Upper lobe of right lung (tissue), 1 donor: ENCODE measurements around the gene C1QTNF1. TPM values are rescaled to one million over a fixed set of nuclear protein-coding genes. Genes with fewer than 3 reads are reported as not detected.

ENCODE experiments used
- ATAC-seq: fragments of 200-7000 bp; cut with Tn5 transposase; one replicate; pipeline ENCODE4 v1.9.1; 2020; ENCODE audit warnings: mild to moderate bottlenecking, moderate library complexity
- DNase-seq: peaks from one replicate; pipeline ENCODE4 v3.0.0-alpha.2; 2020
- H3K27ac ChIP-seq: fragments of 200-600 bp; one replicate; pipeline ENCODE4 v1.8.0; 2022
- H3K27me3 ChIP-seq: fragments of 200-600 bp; one replicate; pipeline ENCODE4 v1.8.0; 2022; ENCODE audit warnings: mild to moderate bottlenecking
- H3K36me3 ChIP-seq: fragments of 200-600 bp; one replicate; pipeline ENCODE4 v1.8.0; 2022
- H3K4me1 ChIP-seq: fragments of 200-600 bp; one replicate; pipeline ENCODE4 v1.8.0; 2022
- H3K4me3 ChIP-seq: fragments of 200-600 bp; one replicate; pipeline ENCODE4 v1.8.0; 2022; ENCODE audit warnings: mild to moderate bottlenecking
- H3K9me3 ChIP-seq: fragments of 200-600 bp; one replicate; pipeline ENCODE4 v1.8.0; 2022
- CTCF ChIP-seq: fragments of 200-600 bp; IDR thresholded peaks from one replicate; pipeline ENCODE4 v1.8.0; 2022; ENCODE audit warnings: antibody characterized with exemption
- intact Hi-C: fragments of 100-400 bp; cut with DNase I; formaldehyde crosslinking; loops from one replicate; pipeline ENCODE4 v1.11.0; 2022
- total RNA-seq: library from RNA; stranded (reverse); fragmentation: NEBNext Ultra II Directional; extraction: Animal tissue kit (Norgen Biotek cat#: 25700); gene quantifications from one replicate; pipeline ENCODE4 v1.2.1, GENCODE V29; 2021
- donor health status: DM: no; HTN: yes; CAD: no; lungs with severe emphysema.

The C1QTNF1 gene
- total RNA-seq, 1 donor from 2014 or later: 28.3 TPM

- no peak for DNase-seq
- no peak for TF ChIP-seq CTCF
- H3K4me3 ChIP-seq: no peak overlapping the region
Measured at GRCh38 chr17:79012563-79013134, 11.3 kb upstream of the C1QTNF1 start.

DNA sequence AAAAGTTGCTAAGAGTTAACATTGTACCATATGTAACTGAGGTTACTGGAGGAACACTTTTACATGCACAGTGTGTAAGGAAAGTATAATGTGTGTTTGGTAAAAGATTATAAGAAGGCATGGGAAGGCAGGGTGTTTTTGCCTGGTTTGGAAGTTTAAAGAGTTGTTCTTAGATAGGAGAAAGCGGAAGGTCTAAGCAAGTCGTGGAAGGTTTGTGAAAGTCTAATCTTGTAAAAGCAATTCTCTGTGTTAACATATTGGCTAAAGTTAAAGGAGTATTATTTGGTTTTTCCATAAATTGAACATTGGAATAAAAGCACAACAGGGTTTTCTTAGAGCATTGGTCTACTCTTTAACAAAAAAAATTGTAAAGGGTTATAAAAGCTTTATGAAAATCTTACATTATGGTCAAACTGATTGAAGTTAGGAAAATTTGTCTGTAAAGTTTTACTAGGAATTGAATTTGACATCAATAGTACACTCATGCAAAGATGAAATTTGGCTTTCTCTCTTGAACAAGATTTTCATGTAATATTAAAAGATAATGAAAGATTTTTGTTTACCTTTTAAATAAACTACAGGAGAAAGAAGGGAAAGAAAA is 9.7 kb upstream of the C1QTNF1 start:
- intact Hi-C loops: no loop called here
- DNase-seq (no peak), ATAC-seq (no peak)
- no peak overlapping the region for H3K27ac ChIP-seq
- no peak overlapping the region for H3K4me3 ChIP-seq
- H3K9me3 ChIP-seq: no peaks in the 10 kb centered on the region
- H3K36me3 ChIP-seq: no peaks in the 10 kb centered on the region
- TF ChIP-seq CTCF: no peak
- no peaks in the 10 kb centered on the region for H3K27me3 ChIP-seq
- peaks cover 6% of the 10 kb centered on the region for H3K4me1 ChIP-seq

More at GRCh38 chr17:79012563-79013134, 11.3 kb upstream of the C1QTNF1 start:
- no peak for ATAC-seq
- H3K36me3 ChIP-seq: no peaks in the 10 kb centered on the region
- no peak overlapping the region for H3K27ac ChIP-seq
- no peaks in the 10 kb centered on the region for H3K9me3 ChIP-seq
- peaks cover 18% of the 10 kb centered on the region for H3K4me1 ChIP-seq
- no peaks in the 10 kb centered on the region for H3K27me3 ChIP-seq
- intact Hi-C loops: no loop called here

DNA sequence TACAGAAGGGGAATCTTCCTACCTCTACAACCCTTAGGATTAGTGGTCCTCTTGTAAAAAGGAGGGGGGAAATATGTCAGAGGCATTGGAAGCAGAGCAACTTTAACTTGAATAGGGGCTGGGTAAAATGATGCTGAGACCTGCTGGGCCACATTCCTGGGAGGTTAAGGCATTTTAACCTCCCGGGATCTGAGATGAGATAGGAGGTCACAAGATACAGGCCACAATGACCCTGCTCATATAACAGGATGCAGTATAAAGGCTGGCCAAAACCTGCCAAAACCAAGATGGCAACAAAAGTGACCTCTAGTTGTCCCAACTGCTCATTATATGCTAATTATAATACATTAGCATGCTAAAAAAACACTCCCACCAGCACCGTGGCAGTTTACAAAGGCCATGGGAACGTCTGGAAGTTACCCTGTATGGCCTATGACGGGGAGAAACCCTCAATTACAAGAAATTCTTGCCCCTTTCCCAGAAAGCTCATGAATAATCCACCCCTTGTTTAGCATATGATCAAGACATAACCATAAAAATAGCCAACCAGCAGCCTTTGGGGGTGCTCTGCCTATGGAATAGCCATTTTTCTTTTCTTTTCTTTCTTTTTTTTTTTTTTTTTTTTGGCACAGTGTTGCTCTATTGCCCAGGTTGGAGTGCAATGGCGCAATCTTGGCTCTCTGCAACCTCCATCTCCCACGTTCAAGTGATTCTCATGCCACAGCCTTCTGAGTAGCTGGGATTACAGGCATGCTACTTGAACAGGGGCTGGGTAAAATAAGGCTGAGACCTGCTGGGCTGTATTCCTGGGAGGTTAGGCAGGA is 6.2 kb upstream of the C1QTNF1 start:
- no peak for TF ChIP-seq CTCF
- intact Hi-C loops: no loop called here

DNA sequence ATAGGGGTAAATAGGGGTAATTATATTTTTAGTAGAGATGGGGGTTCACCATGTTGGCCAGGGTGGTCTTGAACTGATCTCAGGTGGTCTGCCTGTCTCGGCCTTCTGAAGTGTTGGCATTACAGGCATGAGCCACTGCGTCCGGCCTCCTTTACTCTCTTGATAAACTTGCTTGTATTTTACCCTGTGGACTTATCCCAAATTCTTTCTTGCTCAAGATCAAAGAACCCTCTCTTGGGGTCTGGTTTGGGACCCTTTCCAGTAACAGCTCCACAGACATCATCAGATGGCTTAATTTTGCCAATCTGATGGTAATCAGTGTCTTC is 5.6 kb upstream of the C1QTNF1 start:
- Histone ChIP-seq H3K4me1 (peaks cover 32% of the 10 kb centered on the region), H3K36me3 (no peaks in the 10 kb centered on the region), H3K9me3 (no peaks in the 10 kb centered on the region), H3K4me3 (no peak overlapping the region), H3K27ac (no peak overlapping the region), H3K27me3 (no peaks in the 10 kb centered on the region)
- no peak for TF ChIP-seq CTCF
- ATAC-seq: no peak
- intact Hi-C loops: no loop called here
- DNase-seq: no peak

More for the DNA sequence above, 6.2 kb upstream of the C1QTNF1 start:
- DNase-seq (peak; percentile 75), ATAC-seq (peak; percentile 45)
- Histone ChIP-seq H3K36me3 (no peaks in the 10 kb centered on the region), H3K4me3 (no peak overlapping the region), H3K27ac (no peak overlapping the region), H3K4me1 (peaks cover 26% of the 10 kb centered on the region), H3K9me3 (no peaks in the 10 kb centered on the region), H3K27me3 (no peaks in the 10 kb centered on the region)

- ATAC-seq: no peak
- no peak for DNase-seq
- H3K9me3 ChIP-seq: no peaks in the 10 kb centered on the region
- H3K36me3 ChIP-seq: no peaks in the 10 kb centered on the region
- TF ChIP-seq CTCF: no peak
- H3K27ac ChIP-seq: no peak overlapping the region
- no peak overlapping the region for H3K4me3 ChIP-seq
- H3K27me3 ChIP-seq: no peaks in the 10 kb centered on the region
- peaks cover 39% of the 10 kb centered on the region for H3K4me1 ChIP-seq
- intact Hi-C loops: no loop called here
Measured at GRCh38 chr17:79019261-79019631, 4.7 kb upstream of the C1QTNF1 start.
